Keratinocyte (primary cell): Measurements from ENCODE around the gene PRCP. TPM values are rescaled to one million over a fixed set of nuclear protein-coding genes. Genes with fewer than 3 reads are reported as not detected.

Experiments
- DNase-seq: peaks from one replicate; pipeline ENCODE4 v3.0.0-alpha.2; 2011; ENCODE audit warnings: low read depth, missing footprints, low spot score
- FAIRE-seq: peaks from 2 replicates; lab custom pipeline; 2011; peaks lifted over from hg19 to GRCh38; lab: Jason Lieb, UNC
- H2AFZ ChIP-seq: 2 replicates; pipeline ENCODE4 v1.6.0; 2012; ENCODE audit warnings: low read length, control low read depth, inconsistent platforms; ENCODE audit not compliant: control insufficient read depth
- H3K27ac ChIP-seq: 2 replicates; pipeline ENCODE4 v1.5.1; 2011; ENCODE audit warnings: low read length; ENCODE audit not compliant: control insufficient read depth, insufficient read depth
- H3K27me3 ChIP-seq: 3 replicates; pipeline ENCODE4 v1.6.0; 2011; ENCODE audit warnings: low read length; ENCODE audit not compliant: control insufficient read depth, insufficient read depth; ENCODE audit errors: extremely low read depth
- H3K36me3 ChIP-seq, 2 experiments: 2 replicates in 1 of 2; 3 replicates in 1 of 2; pipeline ENCODE4 v1.5.1; 2011; ENCODE audit warnings: low read length in 2 of 2, mild to moderate bottlenecking in 1 of 2; ENCODE audit not compliant: control insufficient read depth in 2 of 2, insufficient read depth in 2 of 2; ENCODE audit errors: extremely low read depth in 1 of 2
- H3K4me1 ChIP-seq: 3 replicates; pipeline ENCODE4 v1.5.1; 2011; ENCODE audit warnings: low read length; ENCODE audit not compliant: control insufficient read depth, insufficient read depth; ENCODE audit errors: extremely low read depth
- H3K4me2 ChIP-seq: 3 replicates; pipeline ENCODE4 v1.6.0; 2011; ENCODE audit warnings: low read depth, low read length; ENCODE audit not compliant: control insufficient read depth, insufficient read depth; ENCODE audit errors: extremely low read depth
- H3K4me3 ChIP-seq, 3 experiments: fragments of 200-600 bp in 1 of 3; sonication (generic) in 1 of 3; 2 replicates in 2 of 3; 3 replicates in 1 of 3; pipeline ENCODE4 v1.5.1; 2011 to 2016; ENCODE audit warnings: low read length in 3 of 3, mild to moderate bottlenecking in 3 of 3, control low read depth in 2 of 3, inconsistent platforms in 1 of 3, low read depth in 1 of 3, mixed read lengths in 1 of 3, mixed run types in 1 of 3, moderate library complexity in 1 of 3; ENCODE audit not compliant: control insufficient read depth in 2 of 3, insufficient read depth in 2 of 3; ENCODE audit errors: extremely low read depth in 1 of 3
- H3K79me2 ChIP-seq: 2 replicates; pipeline ENCODE4 v1.6.0; 2012; ENCODE audit warnings: low read length; ENCODE audit not compliant: control insufficient read depth, insufficient read depth
- H3K9ac ChIP-seq: 3 replicates; pipeline ENCODE4 v1.6.0; 2011; ENCODE audit warnings: low read length; ENCODE audit not compliant: control insufficient read depth, insufficient read depth; ENCODE audit errors: extremely low read depth
- H3K9me1 ChIP-seq: 3 replicates; pipeline ENCODE4 v1.6.0; 2011; ENCODE audit warnings: low read length; ENCODE audit not compliant: control insufficient read depth, insufficient read depth; ENCODE audit errors: extremely low read depth
- H3K9me3 ChIP-seq: 2 replicates; pipeline ENCODE4 v1.5.1; 2012; ENCODE audit warnings: low read depth, low read length; ENCODE audit not compliant: control insufficient read depth
- H4K20me1 ChIP-seq: 3 replicates; pipeline ENCODE4 v1.6.0; 2011; ENCODE audit warnings: low read length; ENCODE audit not compliant: control insufficient read depth, insufficient read depth; ENCODE audit errors: extremely low read depth
- EZH2 ChIP-seq: IDR thresholded peaks from one replicate; pipeline ENCODE4 v1.6.1; 2012; ENCODE audit warnings: inconsistent platforms, mild to moderate bottlenecking, low read length, moderate library complexity
- dilution Hi-C: fragments of 300-500 bp; cut with MboI; formaldehyde crosslinking; loops from one replicate; pipeline ENCODE4 v1.7.0; 2020; ENCODE audit warnings: low sequenced_read_pairs; ENCODE audit not compliant: extremely low pct_ligation_motif_present
- polyA plus RNA-seq, 5 experiments: library from polyadenylated mRNA; depleted of rRNA in 3 of 5; stranded (reverse) in 3 of 5; stranded (forward) in 1 of 5; unstranded in 1 of 5; fragments of >200 nt; gene quantifications; 1 replicate in 1 of 5; 2 replicates in 3 of 5; 3 replicates in 1 of 5; pipeline versions ENCODE4 v1.2.1 to v1.2.3, GENCODE V29; 2011 to 2012; ENCODE audit warnings: missing spikeins in 2 of 5, low read depth in 1 of 5, low replicate concordance in 1 of 5
- TF ChIP-seq, protein P1 (sequence below), 3 experiments: IDR thresholded peaks in 1 of 3; conservative IDR thresholded peaks in 1 of 3; optimal IDR thresholded peaks in 1 of 3; 2 replicates in 2 of 3; 3 replicates in 1 of 3; pipeline versions ENCODE3 to v1.5.1; 2011; ENCODE audit warnings: low read length in 3 of 3, mild to moderate bottlenecking in 3 of 3, moderate library complexity in 2 of 3, control low read depth in 1 of 3, inconsistent platforms in 1 of 3; ENCODE audit not compliant: insufficient read depth in 2 of 3; ENCODE audit errors: extremely low read depth in 1 of 3

The PRCP gene
- polyA plus RNA-seq, 1 donor (not counting 4 experiments of a cell fraction or from before 2014, with no cell fraction given), result 43.5 TPM

DNA sequence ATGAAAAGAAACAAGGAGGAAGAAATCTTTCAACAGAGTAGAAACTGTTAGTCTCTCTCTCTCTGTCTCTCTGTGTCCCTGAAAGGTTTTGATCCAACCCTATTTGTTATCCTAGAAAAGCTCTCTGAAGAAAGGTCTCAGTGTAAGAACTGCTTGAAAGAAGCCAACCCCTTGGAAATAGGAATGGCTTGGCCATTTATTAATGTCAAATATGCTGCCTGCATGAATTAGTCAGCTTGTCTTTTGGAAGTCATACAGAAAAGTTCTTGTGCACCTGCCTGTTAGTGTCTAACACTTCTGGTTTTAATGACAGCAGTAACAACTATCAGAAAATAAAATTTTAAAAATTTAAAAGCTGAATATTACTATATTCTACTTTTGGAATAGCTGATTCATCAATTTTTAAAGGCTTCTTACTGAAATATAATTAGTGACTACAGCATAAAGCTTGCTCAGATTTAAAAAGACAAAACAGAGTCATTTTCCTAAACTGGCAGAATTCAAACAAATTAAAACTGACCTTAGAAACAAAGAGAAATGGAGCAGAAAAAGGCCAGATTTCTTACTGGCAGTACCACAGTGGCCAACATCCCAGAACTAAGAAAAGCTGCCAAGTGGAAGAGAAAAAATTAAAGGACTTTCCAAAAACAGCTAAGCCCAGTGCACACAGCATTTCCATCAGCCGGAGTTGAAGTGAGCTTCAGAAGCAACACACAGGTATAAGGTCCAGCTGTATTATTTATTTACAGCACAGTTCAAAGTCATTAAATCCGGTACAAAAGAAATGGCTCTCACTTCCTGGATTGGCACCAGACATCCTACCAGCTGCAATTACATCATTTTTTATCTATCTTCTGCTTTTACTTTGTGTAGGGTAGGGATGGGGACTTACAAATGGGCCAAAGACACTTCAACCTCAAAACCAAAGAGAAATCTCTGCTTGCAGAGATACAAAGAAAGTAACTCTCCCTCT lies 76.3 kb downstream of the PRCP start:
- H3K4me2 ChIP-seq, result no peak overlapping the region
- TF ChIP-seq EZH2, result no peak
- TF ChIP-seq, protein P1, sequence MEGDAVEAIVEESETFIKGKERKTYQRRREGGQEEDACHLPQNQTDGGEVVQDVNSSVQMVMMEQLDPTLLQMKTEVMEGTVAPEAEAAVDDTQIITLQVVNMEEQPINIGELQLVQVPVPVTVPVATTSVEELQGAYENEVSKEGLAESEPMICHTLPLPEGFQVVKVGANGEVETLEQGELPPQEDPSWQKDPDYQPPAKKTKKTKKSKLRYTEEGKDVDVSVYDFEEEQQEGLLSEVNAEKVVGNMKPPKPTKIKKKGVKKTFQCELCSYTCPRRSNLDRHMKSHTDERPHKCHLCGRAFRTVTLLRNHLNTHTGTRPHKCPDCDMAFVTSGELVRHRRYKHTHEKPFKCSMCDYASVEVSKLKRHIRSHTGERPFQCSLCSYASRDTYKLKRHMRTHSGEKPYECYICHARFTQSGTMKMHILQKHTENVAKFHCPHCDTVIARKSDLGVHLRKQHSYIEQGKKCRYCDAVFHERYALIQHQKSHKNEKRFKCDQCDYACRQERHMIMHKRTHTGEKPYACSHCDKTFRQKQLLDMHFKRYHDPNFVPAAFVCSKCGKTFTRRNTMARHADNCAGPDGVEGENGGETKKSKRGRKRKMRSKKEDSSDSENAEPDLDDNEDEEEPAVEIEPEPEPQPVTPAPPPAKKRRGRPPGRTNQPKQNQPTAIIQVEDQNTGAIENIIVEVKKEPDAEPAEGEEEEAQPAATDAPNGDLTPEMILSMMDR (optimal IDR thresholded peaks at IDR 0.05 in 1 of 3, IDR thresholded peaks at IDR 0.05 in 1 of 3, conservative IDR thresholded peaks at IDR 0.05 in 1 of 3; ENCODE audit: extremely low read depth in 1 of 3, insufficient read depth in 2 of 3, low read length in 3 of 3), result no peak
- H3K79me2 ChIP-seq, result no peaks in the 10 kb centered on the region
- H3K4me1 ChIP-seq, result peaks cover 1% of the 10 kb centered on the region
- FAIRE-seq (no peak), DNase-seq (no peak)
- no peaks in the 10 kb centered on the region for H3K9me1 ChIP-seq
- dilution Hi-C loops, result no loop called here
- H3K4me3 ChIP-seq, result no peak overlapping the region
- H3K9me3 ChIP-seq, result no peaks in the 10 kb centered on the region
- no peak overlapping the region for H3K9ac ChIP-seq
- H3K27me3 ChIP-seq, result no peaks in the 10 kb centered on the region
- no peaks in the 10 kb centered on the region for H4K20me1 ChIP-seq
- H3K27ac ChIP-seq, result no peak overlapping the region
- no peak overlapping the region for H2AFZ ChIP-seq
- no peaks in the 10 kb centered on the region for H3K36me3 ChIP-seq

DNA sequence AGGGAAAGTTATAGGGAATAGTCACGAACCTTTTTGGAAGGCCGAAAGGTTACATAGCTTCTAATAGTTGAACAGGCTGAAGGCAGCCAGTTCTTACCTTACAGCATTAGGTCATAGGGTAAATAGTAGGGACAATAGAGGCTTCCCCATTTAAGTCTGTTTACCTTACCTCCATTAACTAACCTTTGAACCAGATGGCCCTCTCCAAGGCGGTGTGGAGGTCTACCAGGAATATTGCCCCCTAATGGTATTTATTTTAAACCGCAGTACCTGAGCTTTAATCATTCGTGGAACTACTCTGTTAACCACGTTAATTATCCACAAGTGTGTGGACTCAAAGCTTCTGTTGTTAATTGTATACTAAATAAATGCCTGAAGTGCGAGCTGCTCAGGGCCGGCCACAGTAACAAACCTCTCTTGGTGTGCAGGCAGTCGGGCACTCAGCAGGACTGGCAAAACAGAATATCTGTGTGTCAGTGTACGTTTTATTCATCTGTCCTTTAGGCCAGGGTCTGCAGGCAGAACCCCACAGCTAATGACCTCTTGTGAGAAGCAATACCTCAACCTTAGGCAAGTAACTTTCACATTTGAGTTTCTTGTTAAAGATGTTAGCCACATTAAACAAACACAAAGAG lies 81.7 kb downstream of the PRCP start:
- H3K27ac ChIP-seq, result no peak overlapping the region
- no peaks in the 10 kb centered on the region for H4K20me1 ChIP-seq
- H3K79me2 ChIP-seq, result no peaks in the 10 kb centered on the region
- no peaks in the 10 kb centered on the region for H3K9me3 ChIP-seq
- no peak overlapping the region for H3K4me3 ChIP-seq
- no peaks in the 10 kb centered on the region for H3K4me1 ChIP-seq
- FAIRE-seq, result no peak
- dilution Hi-C loops, result no loop called here
- H2AFZ ChIP-seq, result no peak overlapping the region
- no peak overlapping the region for H3K4me2 ChIP-seq
- no peak for TF ChIP-seq EZH2
- H3K9me1 ChIP-seq, result no peaks in the 10 kb centered on the region
- no peaks in the 10 kb centered on the region for H3K27me3 ChIP-seq
- DNase-seq, result no peak
- H3K9ac ChIP-seq, result no peak overlapping the region
- H3K36me3 ChIP-seq, result no peaks in the 10 kb centered on the region
